H1 (cell line): ENCODE data around the gene UBASH3B. TPM values are rescaled to one million over a fixed set of nuclear protein-coding genes. Genes with fewer than 3 reads are reported as not detected.

ENCODE experiments used
- CTCF ChIA-PET: fragments of 300-600 bp; sonication (Branson Sonifier 250); formaldehyde crosslinking; loops from one replicate; lab custom pipeline; 2021; ENCODE audit not compliant: partially characterized antibody; lab: Charles Lee
- POLR2A ChIA-PET: fragments of 300-600 bp; sonication (Branson Sonifier 250); formaldehyde crosslinking; loops from one replicate; lab custom pipeline; 2021; ENCODE audit warnings: inconsistent platforms; ENCODE audit not compliant: partially characterized antibody; lab: Charles Lee
- DNase-seq, 2 experiments: peaks; one replicate each; pipeline versions ENCODE4 v3.0.0 to v3.0.0-alpha.2; 2010 to 2022; ENCODE audit warnings: low spot score in 2 of 2, low read depth in 1 of 2, mixed read lengths in 1 of 2
- FAIRE-seq: peaks from 2 replicates; lab custom pipeline; 2011; peaks lifted over from hg19 to GRCh38; lab: Jason Lieb, UNC
- H2AFZ ChIP-seq: 2 replicates; pipeline ENCODE4 v1.8.1; 2012; ENCODE audit warnings: low read length, inconsistent platforms
- H2AK5ac ChIP-seq: 2 replicates; pipeline ENCODE4 v1.6.1; 2013; ENCODE audit warnings: low read depth, low read length
- H2BK120ac ChIP-seq: replicated peaks from 2 replicates; pipeline ENCODE3; 2013; ENCODE audit warnings: low read depth, low read length, inconsistent platforms
- H2BK12ac ChIP-seq: 2 replicates; pipeline ENCODE4 v1.6.1; 2013; ENCODE audit warnings: low read depth, low read length
- H2BK15ac ChIP-seq: 2 replicates; pipeline ENCODE4 v1.6.1; 2013; ENCODE audit warnings: low read length
- H2BK20ac ChIP-seq: 2 replicates; pipeline ENCODE4 v1.6.1; 2013; ENCODE audit warnings: low read length
- H2BK5ac ChIP-seq: 2 replicates; pipeline ENCODE4 v1.6.1; 2013; ENCODE audit warnings: low read depth, low read length
- H3K14ac ChIP-seq: 2 replicates; pipeline ENCODE4 v1.6.1; 2013; ENCODE audit warnings: inconsistent platforms; ENCODE audit not compliant: insufficient read length
- H3K18ac ChIP-seq: 2 replicates; pipeline ENCODE4 v1.6.1; 2013; ENCODE audit warnings: low read length; ENCODE audit errors: extremely low read depth
- H3K23ac ChIP-seq: 2 replicates; pipeline ENCODE4 v1.6.1; 2013; ENCODE audit warnings: inconsistent platforms; ENCODE audit not compliant: insufficient read length
- H3K23me2 ChIP-seq: 2 replicates; pipeline ENCODE4 v1.6.1; 2013; ENCODE audit warnings: low read depth, low read length
- H3K27ac ChIP-seq: 2 replicates; pipeline ENCODE4 v1.6.1; 2011; ENCODE audit warnings: low read depth, low read length, inconsistent platforms
- H3K27me3 ChIP-seq, 4 experiments: replicated peaks in 1 of 4; 1 replicate in 1 of 4; 2 replicates in 3 of 4; pipeline versions ENCODE4 v1.6.1 to v1.8.1; 2011 to 2013; ENCODE audit warnings: low read length in 3 of 4, mild to moderate bottlenecking in 3 of 4, inconsistent platforms in 2 of 4, mixed read lengths in 2 of 4, moderate library complexity in 1 of 4; ENCODE audit not compliant: control insufficient read depth in 3 of 4, insufficient read depth in 3 of 4; ENCODE audit errors: extremely low read depth in 1 of 4
- H3K36me3 ChIP-seq, 4 experiments: 2 replicates each; pipeline versions ENCODE4 v1.6.1 to v1.8.1; 2011 to 2013; ENCODE audit warnings: mild to moderate bottlenecking in 4 of 4, low read length in 3 of 4, moderate library complexity in 2 of 4, control low read depth in 1 of 4, inconsistent platforms in 1 of 4; ENCODE audit not compliant: insufficient read depth in 4 of 4, control insufficient read depth in 2 of 4
- H3K4ac ChIP-seq: replicated peaks from 2 replicates; pipeline ENCODE3; 2013; ENCODE audit warnings: low read length, low read depth, mixed read lengths, inconsistent platforms; ENCODE audit not compliant: insufficient read length
- H3K4me1 ChIP-seq, 4 experiments: replicated peaks in 1 of 4; 1 replicate in 1 of 4; 2 replicates in 3 of 4; pipeline versions ENCODE4 v1.6.1 to v1.8.1; 2011 to 2013; ENCODE audit warnings: low read length in 3 of 4, inconsistent platforms in 2 of 4, mixed read lengths in 1 of 4; ENCODE audit not compliant: insufficient read depth in 4 of 4, control insufficient read depth in 3 of 4
- H3K4me2 ChIP-seq, 2 experiments: 2 replicates each; pipeline versions ENCODE4 v1.6.1 to v1.8.1; 2011 to 2013; ENCODE audit warnings: low read depth in 2 of 2, low read length in 2 of 2, control low read depth in 1 of 2, inconsistent platforms in 1 of 2, mild to moderate bottlenecking in 1 of 2; ENCODE audit not compliant: insufficient read depth in 1 of 2
- H3K4me3 ChIP-seq, 4 experiments: fragments of 200-600, 300-600 bp in 1 of 4; sonication (generic), shearing (Covaris generic), sonication (Bioruptor Twin) in 1 of 4; 2 replicates each; pipeline versions ENCODE4 v1.5.1 to v1.8.1; 2011 to 2016; ENCODE audit warnings: low read length in 4 of 4, low read depth in 3 of 4, control low read depth in 2 of 4, inconsistent platforms in 2 of 4, mild to moderate bottlenecking in 2 of 4, mixed read lengths in 1 of 4, moderate library complexity in 1 of 4; ENCODE audit not compliant: insufficient read depth in 2 of 4; ENCODE audit errors: extremely low read depth in 1 of 4
- H3K56ac ChIP-seq: replicated peaks from 2 replicates; pipeline ENCODE3; 2013; ENCODE audit warnings: low read depth, mild to moderate bottlenecking, mixed read lengths, low read length, inconsistent platforms; ENCODE audit not compliant: insufficient read length
- H3K79me1 ChIP-seq: 2 replicates; pipeline ENCODE4 v1.6.1; 2013; ENCODE audit warnings: low read depth, low read length, control low read depth
- H3K79me2 ChIP-seq, 2 experiments: 2 replicates each; pipeline versions ENCODE4 v1.6.1 to v1.8.1; 2012 to 2013; ENCODE audit warnings: low read length in 2 of 2, mild to moderate bottlenecking in 2 of 2, inconsistent platforms in 1 of 2; ENCODE audit not compliant: insufficient read depth in 2 of 2, control insufficient read depth in 1 of 2
- H3K9ac ChIP-seq, 4 experiments: replicated peaks in 1 of 4; 1 replicate in 1 of 4; 2 replicates in 3 of 4; pipeline versions ENCODE4 v1.6.1 to v1.8.1; 2011 to 2013; ENCODE audit warnings: low read depth in 3 of 4, low read length in 3 of 4, control low read depth in 2 of 4, mild to moderate bottlenecking in 2 of 4, moderate library complexity in 2 of 4, inconsistent platforms in 1 of 4; ENCODE audit errors: extremely low read depth in 1 of 4
- H3K9me3 ChIP-seq, 2 experiments: 2 replicates each; pipeline versions ENCODE4 v1.6.1 to v1.8.1; 2012 to 2013; ENCODE audit warnings: mild to moderate bottlenecking in 2 of 2, moderate library complexity in 2 of 2, control low read depth in 1 of 2, inconsistent platforms in 1 of 2, low read depth in 1 of 2, low read length in 1 of 2, mixed read lengths in 1 of 2; ENCODE audit not compliant: insufficient read depth in 2 of 2
- H4K20me1 ChIP-seq, 2 experiments: replicated peaks in 1 of 2; 2 replicates each; pipeline versions ENCODE3 to v1.8.1; 2011 to 2013; ENCODE audit warnings: inconsistent platforms in 2 of 2, low read length in 2 of 2, mild to moderate bottlenecking in 1 of 2; ENCODE audit not compliant: insufficient read depth in 2 of 2, control insufficient read depth in 1 of 2
- H4K5ac ChIP-seq: 2 replicates; pipeline ENCODE4 v1.6.1; 2013; ENCODE audit warnings: low read length, low read depth, mixed read lengths, inconsistent platforms; ENCODE audit not compliant: insufficient read length
- H4K8ac ChIP-seq: 2 replicates; pipeline ENCODE4 v1.8.0; 2013; ENCODE audit warnings: mild to moderate bottlenecking, moderate library complexity, low read length, inconsistent platforms; ENCODE audit not compliant: insufficient read depth; ENCODE audit errors: extremely low read depth
- H4K91ac ChIP-seq: replicated peaks from 2 replicates; pipeline ENCODE3; 2013; ENCODE audit warnings: low read length, mixed read lengths, inconsistent platforms; ENCODE audit not compliant: insufficient read length
- EZH2 ChIP-seq: fragments of 200-600 bp; sonication (generic); IDR thresholded peaks from 2 replicates; pipeline ENCODE4 v1.7.1; 2012; ENCODE audit warnings: low read depth, mild to moderate bottlenecking, moderate library complexity, low read length, inconsistent platforms; ENCODE audit not compliant: severe bottlenecking
- POLR2A ChIP-seq, 2 experiments: IDR thresholded peaks; 1 replicate in 1 of 2; 2 replicates in 1 of 2; pipeline ENCODE4 v1.6.1; 2011; ENCODE audit warnings: low read depth in 2 of 2, low read length in 2 of 2, mild to moderate bottlenecking in 2 of 2; ENCODE audit errors: control extremely low read depth in 1 of 2
- RNF2 ChIP-seq: fragments of 200-900, 300-1000 bp; sonication (generic); IDR thresholded peaks from 2 replicates; pipeline ENCODE4 v1.7.1; 2016; ENCODE audit warnings: borderline replicate concordance, low read depth, mild to moderate bottlenecking, antibody characterized with exemption, low read length; ENCODE audit not compliant: poor library complexity, severe bottlenecking; ENCODE audit errors: missing control alignments
- SIRT6 ChIP-seq: IDR thresholded peaks from one replicate; pipeline ENCODE4 v1.7.1; 2012; ENCODE audit warnings: low read length, inconsistent platforms
- TAF7 ChIP-seq: optimal IDR thresholded peaks from 2 replicates; pipeline ENCODE3; 2011; ENCODE audit warnings: low read depth, mild to moderate bottlenecking, inconsistent platforms, low read length, moderate library complexity, borderline replicate concordance
- USF2 ChIP-seq: IDR thresholded peaks from 2 replicates; pipeline ENCODE4 v1.6.1; 2011; ENCODE audit warnings: low read length, improper control_type of control experiment
- WGBS, 2 experiments: shearing (Covaris generic) in 1 of 2; methylation state at CpG; one replicate each; pipeline versions ENCODE4 v1.1.6 to v1.1.7; 2013 to 2015; ENCODE audit warnings: low lambda C conversion rate in 2 of 2, mixed read lengths in 2 of 2, inconsistent platforms in 1 of 2, low coverage in 1 of 2, missing lambda C conversion rate in 1 of 2; ENCODE audit not compliant: insufficient replicate concordance in 2 of 2, insufficient coverage in 1 of 2, insufficient read length in 1 of 2; ENCODE audit errors: extremely low coverage in 1 of 2, missing lambda C conversion rate in 1 of 2; 5-methylcytosine and 5-hydroxymethylcytosine counted together
- polyA plus RNA-seq, 7 experiments: library from polyadenylated mRNA; depleted of rRNA in 3 of 7; stranded (reverse) in 5 of 7; unstranded in 2 of 7; fragments of >200 nt in 5 of 7; fragments of 200-250 nt in 2 of 7; gene quantifications; 1 replicate in 5 of 7; 2 replicates in 1 of 7; 4 replicates in 1 of 7; pipeline versions ENCODE4 v1.2.1 to v1.2.3, GENCODE V29; 2011 to 2013; ENCODE audit warnings: missing spikeins in 2 of 7, mixed read lengths in 2 of 7
- total RNA-seq: library from RNA; stranded (reverse); fragmentation: NEBNext Ultra II Directional; extraction: Animal tissue kit (Norgen Biotek cat#: 25700); gene quantifications from 2 replicates; pipeline ENCODE4 v1.2.1, GENCODE V29; 2021

The UBASH3B gene
- total and polyA plus RNA-seq, 2 of the 8 experiments (the other 6 are each of a cell fraction or from before 2014, with no cell fraction given): 7.5 to 9.5 TPM

- H2AK5ac ChIP-seq: no peak overlapping the region
- H2BK5ac ChIP-seq: no peak overlapping the region
- no peak overlapping the region for H3K9ac ChIP-seq
- H4K91ac ChIP-seq: no peak overlapping the region
- no peak overlapping the region for H3K4me2 ChIP-seq
- WGBS, 2 experiments: 87% methylated on average over 4 of the region's 4 CpGs; no CpG with 5 or more reads in 1 of the 2 experiments
- H4K20me1 ChIP-seq: no peaks in the 10 kb centered on the region
- H3K23me2 ChIP-seq: no peaks in the 10 kb centered on the region
- no peak overlapping the region for H2AFZ ChIP-seq
- no peak overlapping the region for H4K8ac ChIP-seq
- no peaks in the 10 kb centered on the region for H3K36me3 ChIP-seq
- no peaks in the 10 kb centered on the region for H3K4me1 ChIP-seq
- H3K79me1 ChIP-seq: no peaks in the 10 kb centered on the region
- FAIRE-seq (no peak), DNase-seq (no peak)
- H2BK15ac ChIP-seq: no peak overlapping the region
- H3K56ac ChIP-seq: no peak overlapping the region
- H3K4ac ChIP-seq: no peak overlapping the region
- no peak overlapping the region for H2BK120ac ChIP-seq
- H3K9me3 ChIP-seq: no peaks in the 10 kb centered on the region
- no peak overlapping the region for H2BK20ac ChIP-seq
- H3K4me3 ChIP-seq: no peak overlapping the region
- POLR2A ChIA-PET: no interaction called here
- H3K27ac ChIP-seq: no peak overlapping the region
- H3K79me2 ChIP-seq: no peaks in the 10 kb centered on the region
- no peak overlapping the region for H3K14ac ChIP-seq
- CTCF ChIA-PET: interaction anchor here (0.6 to 20.7 kb wide), 6 partner anchors 10 to 491 kb away, joined by 3 to 356 read pairs (median 4); no protein-coding TSS in a partner anchor
- no peak overlapping the region for H3K18ac ChIP-seq
- H3K23ac ChIP-seq: no peak overlapping the region
- no peaks in the 10 kb centered on the region for H3K27me3 ChIP-seq
- no peak overlapping the region for H4K5ac ChIP-seq
- no peak overlapping the region for H2BK12ac ChIP-seq
- no peak for TF ChIP-seq RNF2
- TF ChIP-seq SIRT6: no peak
- TF ChIP-seq EZH2: no peak
- no peak for TF ChIP-seq USF2
- TF ChIP-seq TAF7: no peak
- TF ChIP-seq POLR2A (IDR thresholded peaks at IDR 0.05; ENCODE audit: control extremely low read depth in 1 of 2, low read depth in 2 of 2, low read length in 2 of 2): no peak
These were observed 110.1 kb downstream of the UBASH3B start for GRCh38 chr11:122765487-122766131.
